ENCODE data around the gene CDK5. TPM values are rescaled to one million over a fixed set of nuclear protein-coding genes. Genes with fewer than 3 reads are reported as not detected.
A peak's percentile ranks its signal among the peaks of the same experiment; 100 is the strongest.

CDK5 gene
- total RNA-seq, 2 experiments from 2014 or later = 3.1 to 3.5 TPM

GRCh38 chr7:151025924-151026671 lies 31.6 kb downstream of the CDK5 start:
- POLR2A ChIA-PET = interaction anchor here (1.1 kb wide), 1 partner anchor 12 kb away, joined by 3 read pairs; no protein-coding TSS in a partner anchor
- peaks cover 16% of the 10 kb centered on the region for H3K36me3 Mint-ChIP-seq (ENCODE audit: low read depth)
- H3K4me3 Mint-ChIP-seq = peak overlapping the region; percentile 38

GRCh38 chr7:151024435-151025056 lies 33.2 kb downstream of the CDK5 start, which contains the start of gene ATG9B:
TSS of gene ATG9B (minus strand) at chr7:151024494. CDS start at chr7:151024423, 71 bp downstream.
- no peaks in the 10 kb centered on the region for H3K9me3 Mint-ChIP-seq
- no peaks in the 10 kb centered on the region for H3K36me3 ChIP-seq (ENCODE audit: insufficient read depth, low read length)
- ChIA-PET CTCF (no interaction called here), POLR2A (no interaction called here)
- peaks cover 32% of the 10 kb centered on the region for H3K4me1 Mint-ChIP-seq (ENCODE audit: low read depth)
- peaks cover 22% of the 10 kb centered on the region for H3K4me1 ChIP-seq (ENCODE audit: insufficient read depth, low read length)
- intact Hi-C loops (cut with DNase I, micrococcal nuclease) = no loop called here
- no peak within 1 kb of the TSS for H3K27ac ChIP-seq (ENCODE audit: low read depth in 1 of 2, low read length in 2 of 2)
- peaks cover 4 to 7% of the 10 kb centered on the region in 2 experiments for H3K27me3 ChIP-seq (ENCODE audit: control insufficient read depth in 1 of 2, insufficient read depth in 2 of 2, low read length in 2 of 2)
- H3K4me3 ChIP-seq (ENCODE audit: low read length) = no peak within 1 kb of the TSS
- no peak within 1 kb of the TSS for H3K4me3 Mint-ChIP-seq
- peak within 1 kb of the TSS; percentile 1 for H3K27ac Mint-ChIP-seq
- H3K36me3 Mint-ChIP-seq (ENCODE audit: low read depth) = peaks cover 13% of the 10 kb centered on the region
- DNase-seq = no peak
- no peak for ATAC-seq (ENCODE audit: poor library complexity)
- H3K9me3 ChIP-seq (ENCODE audit: control insufficient read depth in 1 of 2, insufficient read depth in 1 of 2, low read length in 2 of 2) = no peaks in the 10 kb centered on the region
- TF ChIP-seq, protein P1, sequence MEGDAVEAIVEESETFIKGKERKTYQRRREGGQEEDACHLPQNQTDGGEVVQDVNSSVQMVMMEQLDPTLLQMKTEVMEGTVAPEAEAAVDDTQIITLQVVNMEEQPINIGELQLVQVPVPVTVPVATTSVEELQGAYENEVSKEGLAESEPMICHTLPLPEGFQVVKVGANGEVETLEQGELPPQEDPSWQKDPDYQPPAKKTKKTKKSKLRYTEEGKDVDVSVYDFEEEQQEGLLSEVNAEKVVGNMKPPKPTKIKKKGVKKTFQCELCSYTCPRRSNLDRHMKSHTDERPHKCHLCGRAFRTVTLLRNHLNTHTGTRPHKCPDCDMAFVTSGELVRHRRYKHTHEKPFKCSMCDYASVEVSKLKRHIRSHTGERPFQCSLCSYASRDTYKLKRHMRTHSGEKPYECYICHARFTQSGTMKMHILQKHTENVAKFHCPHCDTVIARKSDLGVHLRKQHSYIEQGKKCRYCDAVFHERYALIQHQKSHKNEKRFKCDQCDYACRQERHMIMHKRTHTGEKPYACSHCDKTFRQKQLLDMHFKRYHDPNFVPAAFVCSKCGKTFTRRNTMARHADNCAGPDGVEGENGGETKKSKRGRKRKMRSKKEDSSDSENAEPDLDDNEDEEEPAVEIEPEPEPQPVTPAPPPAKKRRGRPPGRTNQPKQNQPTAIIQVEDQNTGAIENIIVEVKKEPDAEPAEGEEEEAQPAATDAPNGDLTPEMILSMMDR (IDR thresholded peaks at IDR 0.05) = no peak
- H3K27me3 Mint-ChIP-seq = peaks cover 10% of the 10 kb centered on the region

More at GRCh38 chr7:151025924-151026671, 31.6 kb downstream of the CDK5 start:
- Histone ChIP-seq H3K27ac (ENCODE audit: low read depth in 1 of 2, low read length in 2 of 2) (no peak overlapping the region), H3K36me3 (ENCODE audit: insufficient read depth, low read length) (peaks cover under 1% of the 10 kb centered on the region), H3K4me3 (ENCODE audit: low read length) (no peak overlapping the region), H3K27me3 (ENCODE audit: control insufficient read depth in 1 of 2, insufficient read depth in 2 of 2, low read length in 2 of 2) (no peaks in the 10 kb centered on the region), H3K9me3 (ENCODE audit: control insufficient read depth in 1 of 2, insufficient read depth in 1 of 2, low read length in 2 of 2) (no peaks in the 10 kb centered on the region), H3K4me1 (ENCODE audit: insufficient read depth, low read length) (peaks cover 22% of the 10 kb centered on the region)
- CTCF ChIA-PET = interaction anchor here (0.9 to 4.0 kb wide), 2 partner anchors 8 to 63 kb away, joined by 3 to 39 read pairs; no protein-coding TSS in a partner anchor
- intact Hi-C loops (cut with DNase I, micrococcal nuclease) = no loop called here
- H3K9me3 Mint-ChIP-seq = no peaks in the 10 kb centered on the region
- DNase-seq (no peak), ATAC-seq (ENCODE audit: poor library complexity) (no peak)
- no peaks in the 10 kb centered on the region for H3K27me3 Mint-ChIP-seq
- H3K27ac Mint-ChIP-seq = peak overlapping the region; percentile 98
- peaks cover 38% of the 10 kb centered on the region for H3K4me1 Mint-ChIP-seq (ENCODE audit: low read depth)
- TF ChIP-seq, protein P1 (IDR thresholded peaks at IDR 0.05) = no peak

- ATAC-seq (ENCODE audit: poor library complexity) = no peak
- intact Hi-C loops (cut with DNase I, micrococcal nuclease) = no loop called here
- ChIA-PET POLR2A (no interaction called here), CTCF (no interaction called here)
- Mint-ChIP-seq H3K4me1 (ENCODE audit: low read depth) (peaks cover 34% of the 10 kb centered on the region), H3K9me3 (no peaks in the 10 kb centered on the region), H3K27me3 (peaks cover 10% of the 10 kb centered on the region), H3K4me3 (no peak overlapping the region), H3K36me3 (ENCODE audit: low read depth) (peaks cover 4% of the 10 kb centered on the region), H3K27ac (no peak overlapping the region)
- no peak for DNase-seq
- H3K4me1 ChIP-seq (ENCODE audit: insufficient read depth, low read length) = peaks cover 24% of the 10 kb centered on the region
- TF ChIP-seq, protein P1 (IDR thresholded peaks at IDR 0.05) = no peak
- H3K27me3 ChIP-seq (ENCODE audit: control insufficient read depth in 1 of 2, insufficient read depth in 2 of 2, low read length in 2 of 2) = peaks cover 4 to 7% of the 10 kb centered on the region in 2 experiments
- no peak overlapping the region for H3K4me3 ChIP-seq (ENCODE audit: low read length)
- no peaks in the 10 kb centered on the region for H3K36me3 ChIP-seq (ENCODE audit: insufficient read depth, low read length)
- H3K9me3 ChIP-seq (ENCODE audit: control insufficient read depth in 1 of 2, insufficient read depth in 1 of 2, low read length in 2 of 2) = no peaks in the 10 kb centered on the region
- H3K27ac ChIP-seq (ENCODE audit: low read depth in 1 of 2, low read length in 2 of 2) = no peak overlapping the region
These were observed 34.5 kb downstream of the CDK5 start for GRCh38 chr7:151023232-151023631.
